G401 (cell line): ENCODE data around the gene RHOBTB1. TPM values are rescaled to one million over a fixed set of nuclear protein-coding genes. Genes with fewer than 3 reads are reported as not detected.

Experiments
- DNase-seq: peaks from one replicate; pipeline ENCODE4 v3.0.0-alpha.2; 2015; ENCODE audit warnings: low spot score
- in situ Hi-C: cut with HindIII; loops from 2 replicates; pipeline ENCODE4 v1.10.0; 2016; ENCODE audit warnings: low sequenced_read_pairs, mixed read lengths
- total RNA-seq: library from RNA; depleted of rRNA; stranded (reverse); fragments of >200 nt; shearing (Covaris generic); gene quantifications from 2 replicates; pipeline ENCODE4 v1.2.3, GENCODE V29; 2014

Gene RHOBTB1
- total RNA-seq, 1 experiment from 2014 or later: 166 TPM

GRCh38 chr10:60950300-60950699 is 6.3 kb upstream of the RHOBTB1 start:
- no peak for DNase-seq
- in situ Hi-C loops: loop anchor here (25.0 kb wide), 1 partner anchor 138 kb away; no protein-coding TSS in a partner anchor

- in situ Hi-C loops: no loop called here
- DNase-seq: peak; percentile 76
Observed at GRCh38 chr10:60948851-60949250, 4.9 kb upstream of the RHOBTB1 start.

DNA sequence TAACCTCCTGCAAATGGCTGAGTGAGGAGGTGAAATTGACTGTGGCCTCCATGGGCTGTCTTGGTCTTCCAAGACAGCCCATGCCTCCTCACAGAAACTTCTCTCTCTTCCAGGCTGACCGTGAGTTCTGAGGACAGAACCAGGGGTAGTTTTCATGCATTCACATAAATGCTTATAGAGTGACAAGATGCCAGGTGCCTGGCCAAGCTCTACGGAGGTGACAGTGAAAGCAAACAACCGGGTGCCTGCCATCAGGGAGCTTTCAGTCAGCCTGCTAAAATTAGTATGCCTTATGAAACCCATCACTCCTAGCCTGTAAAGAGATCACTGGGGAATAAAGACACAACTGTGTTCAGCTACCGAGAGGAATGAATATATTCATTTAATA is 919 bp upstream of the RHOBTB1 start:
- DNase-seq: no peak
- in situ Hi-C loops: no loop called here

GRCh38 chr10:60943316-60944057 is 498 bp downstream of the RHOBTB1 start:
- in situ Hi-C loops: no loop called here

GRCh38 chr10:60942788-60943315 is 1.1 kb downstream of the RHOBTB1 start:
- no peak for DNase-seq
- in situ Hi-C loops: no loop called here

More at GRCh38 chr10:60943316-60944057, 498 bp downstream of the RHOBTB1 start:
- peak; percentile 45 for DNase-seq

GRCh38 chr10:60942134-60942787 is 1.7 kb downstream of the RHOBTB1 start:
- DNase-seq: no peak
- in situ Hi-C loops: no loop called here

- in situ Hi-C loops: no loop called here
Observed at GRCh38 chr10:60940446-60940845, 3.5 kb downstream of the RHOBTB1 start.

DNA sequence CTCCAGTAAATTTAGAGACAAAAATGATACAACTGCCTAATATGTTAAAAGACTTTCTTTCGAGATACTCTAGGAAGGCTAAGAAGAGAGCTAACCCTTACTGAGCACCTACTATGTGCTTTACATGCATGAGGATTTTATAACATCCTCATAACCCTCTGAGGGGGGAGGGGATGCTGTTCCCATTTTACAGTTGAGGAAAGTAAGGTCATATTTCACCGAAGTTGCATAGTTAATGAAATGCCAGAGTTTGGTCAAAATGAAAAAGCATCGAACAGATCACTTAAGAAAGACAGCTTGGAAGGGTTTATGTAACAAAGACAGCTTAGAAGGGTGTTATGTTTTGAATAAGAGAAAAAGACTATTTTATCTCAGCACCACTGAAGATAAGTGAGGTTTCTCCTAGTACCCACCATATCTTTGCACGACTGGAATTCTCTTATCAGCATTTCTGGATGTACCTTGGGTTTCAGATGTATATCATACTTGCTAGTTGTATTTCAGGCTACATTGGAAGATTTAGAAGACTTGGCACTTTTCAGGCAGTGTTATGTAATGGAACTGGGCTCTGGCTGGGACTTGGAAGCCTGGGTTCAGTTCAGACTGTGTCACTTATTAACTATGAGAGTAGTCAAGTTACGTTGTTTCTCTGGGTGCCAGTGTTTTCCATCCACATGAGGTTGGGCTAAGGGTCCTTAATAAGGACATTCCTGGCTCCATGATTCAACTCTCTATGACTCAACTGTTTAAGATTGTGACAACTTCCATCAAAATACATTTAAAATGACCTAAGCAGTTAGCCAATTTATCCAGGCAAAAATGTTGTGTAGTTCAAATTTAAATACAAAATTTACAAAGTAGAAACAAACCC is 6.0 kb downstream of the RHOBTB1 start:
- no peak for DNase-seq
- in situ Hi-C loops: no loop called here

More at GRCh38 chr10:60940446-60940845, 3.5 kb downstream of the RHOBTB1 start:
- no peak for DNase-seq

DNA sequence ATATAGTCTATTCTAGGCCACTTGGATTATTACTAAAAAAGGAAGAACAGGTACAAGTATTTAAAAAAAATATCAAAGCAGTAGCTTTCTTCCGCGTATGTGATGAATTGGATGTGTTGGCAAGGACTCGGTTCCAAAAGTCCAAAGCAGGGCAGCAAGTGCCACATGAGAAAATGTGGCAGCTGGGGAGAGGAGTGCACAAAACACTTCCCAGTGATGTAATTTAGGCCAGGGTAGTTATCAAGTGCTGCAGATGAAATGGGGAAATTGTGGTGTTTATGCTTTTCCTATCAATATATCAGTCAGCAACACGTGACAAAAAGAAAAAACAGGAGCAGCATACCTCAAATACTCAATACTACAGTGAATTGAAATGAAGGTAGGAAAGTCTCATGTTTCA is 7.0 kb downstream of the RHOBTB1 start:
- in situ Hi-C loops: no loop called here

GRCh38 chr10:60934215-60935175 is 9.5 kb downstream of the RHOBTB1 start:
- in situ Hi-C loops: no loop called here
- no peak for DNase-seq

More for the DNA sequence above, 7.0 kb downstream of the RHOBTB1 start:
- DNase-seq: no peak

DNA sequence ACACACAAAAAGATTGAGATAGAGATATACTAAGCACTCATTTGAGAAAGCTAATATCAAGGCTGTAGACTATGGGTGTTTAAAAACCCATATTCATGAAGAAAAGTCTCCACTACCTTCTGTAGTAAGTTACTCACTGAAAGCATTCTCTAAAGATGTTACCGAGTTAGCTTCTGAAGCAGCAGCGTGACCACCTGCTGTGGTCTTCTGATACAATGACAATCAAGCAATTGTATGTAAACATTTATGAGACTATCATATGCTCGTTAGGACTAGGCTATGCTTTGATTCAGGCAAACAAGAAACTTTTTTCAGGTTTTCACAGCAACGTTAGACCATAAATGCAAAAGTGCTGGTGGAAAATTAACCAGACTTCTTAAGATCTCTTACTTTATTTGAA is 11.2 kb downstream of the RHOBTB1 start:
- in situ Hi-C loops: no loop called here
- DNase-seq: no peak

GRCh38 chr10:60930237-60930636 is 13.7 kb downstream of the RHOBTB1 start:
- DNase-seq: no peak
- in situ Hi-C loops: no loop called here

DNA sequence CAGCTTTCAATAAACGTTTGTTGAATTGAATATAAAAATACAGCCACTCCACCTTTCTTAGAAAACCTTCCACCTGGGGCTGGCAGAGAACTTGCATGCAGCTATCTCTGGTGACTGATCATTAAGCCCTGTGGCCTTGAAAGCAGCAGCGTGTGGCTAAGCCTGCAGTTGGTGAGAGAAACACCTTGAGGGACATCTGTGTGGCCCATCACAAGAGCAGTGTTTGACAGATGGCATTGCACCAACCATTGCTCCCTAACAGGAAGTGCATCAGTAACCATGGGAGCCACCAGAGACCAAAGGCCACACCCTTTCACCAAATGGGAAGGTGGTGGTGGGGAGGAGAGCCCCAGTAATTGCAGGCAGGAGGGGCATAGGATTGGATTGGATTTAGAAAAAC is 22.4 kb downstream of the RHOBTB1 start:
- DNase-seq: no peak
- in situ Hi-C loops: no loop called here

GRCh38 chr10:60920479-60920878 is 23.5 kb downstream of the RHOBTB1 start:
- DNase-seq: no peak
- in situ Hi-C loops: no loop called here

- no peak for DNase-seq
- in situ Hi-C loops: no loop called here
Observed at GRCh38 chr10:60919551-60919950, 24.4 kb downstream of the RHOBTB1 start.

- no peak for DNase-seq
- in situ Hi-C loops: no loop called here
Observed at GRCh38 chr10:60917331-60918280, 26.4 kb downstream of the RHOBTB1 start.

GRCh38 chr10:60916025-60916424 is 28.0 kb downstream of the RHOBTB1 start:
- in situ Hi-C loops: no loop called here
- no peak for DNase-seq
